C1 segment of cervical spinal cord (tissue), 14 donors: ENCODE measurements around the gene LLGL2.
A peak's percentile ranks its signal among the peaks of the same experiment; 100 is the strongest.
"Not testable (repeated sequence)": the region's sequence is repeated elsewhere in the genome, so short reads cannot be mapped to it uniquely, and the experiment has no call there.

ENCODE experiments used
- DNase-seq, 14 donors: peaks; one replicate each; lab custom pipeline; 2025; lab: John Stamatoyannopoulos, UW

The LLGL2 gene

DNA sequence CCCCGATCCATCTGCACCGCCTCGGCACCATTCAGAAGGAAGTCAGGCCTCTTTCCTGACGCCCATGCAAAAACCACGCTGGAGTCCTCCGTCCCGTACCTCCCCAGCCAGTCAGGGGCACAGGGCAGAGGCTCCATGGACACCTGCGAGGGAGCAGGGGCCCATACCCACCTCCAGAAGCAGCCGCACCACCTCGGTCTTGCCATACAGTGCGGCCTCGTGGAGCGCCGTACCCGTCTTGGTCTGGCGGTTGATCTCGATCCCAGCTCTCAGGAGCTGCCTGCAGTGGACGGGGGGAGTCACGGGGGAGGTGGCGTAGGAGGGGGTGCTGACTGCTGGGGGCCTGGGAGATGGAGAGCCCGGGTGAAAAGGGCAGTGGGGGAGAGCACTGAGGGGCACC is 19.4 kb upstream of the LLGL2 start:
- no peak for DNase-seq

DNA sequence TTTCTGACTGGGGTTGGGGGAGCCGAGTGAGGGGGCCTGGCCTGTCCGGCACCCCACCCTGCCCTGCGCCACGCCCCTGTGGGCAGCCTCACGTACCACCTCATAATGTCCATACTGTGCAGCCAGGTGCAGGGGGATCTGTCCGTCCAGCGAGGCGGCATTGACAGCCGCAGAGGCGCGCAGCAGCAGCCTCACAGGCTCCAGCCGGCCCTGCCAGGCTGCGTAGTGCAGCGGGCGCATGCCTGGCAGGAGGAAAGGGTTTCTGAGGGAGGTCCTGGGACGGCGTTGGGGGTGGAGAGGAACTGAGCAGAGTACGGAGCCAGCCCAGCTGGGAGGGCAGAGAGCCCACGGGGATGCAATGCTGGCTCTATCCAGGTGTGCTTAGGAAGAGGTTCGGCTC is 18.6 kb upstream of the LLGL2 start:
- peak in 1 of 14 donors; percentile 38 for DNase-seq

DNA sequence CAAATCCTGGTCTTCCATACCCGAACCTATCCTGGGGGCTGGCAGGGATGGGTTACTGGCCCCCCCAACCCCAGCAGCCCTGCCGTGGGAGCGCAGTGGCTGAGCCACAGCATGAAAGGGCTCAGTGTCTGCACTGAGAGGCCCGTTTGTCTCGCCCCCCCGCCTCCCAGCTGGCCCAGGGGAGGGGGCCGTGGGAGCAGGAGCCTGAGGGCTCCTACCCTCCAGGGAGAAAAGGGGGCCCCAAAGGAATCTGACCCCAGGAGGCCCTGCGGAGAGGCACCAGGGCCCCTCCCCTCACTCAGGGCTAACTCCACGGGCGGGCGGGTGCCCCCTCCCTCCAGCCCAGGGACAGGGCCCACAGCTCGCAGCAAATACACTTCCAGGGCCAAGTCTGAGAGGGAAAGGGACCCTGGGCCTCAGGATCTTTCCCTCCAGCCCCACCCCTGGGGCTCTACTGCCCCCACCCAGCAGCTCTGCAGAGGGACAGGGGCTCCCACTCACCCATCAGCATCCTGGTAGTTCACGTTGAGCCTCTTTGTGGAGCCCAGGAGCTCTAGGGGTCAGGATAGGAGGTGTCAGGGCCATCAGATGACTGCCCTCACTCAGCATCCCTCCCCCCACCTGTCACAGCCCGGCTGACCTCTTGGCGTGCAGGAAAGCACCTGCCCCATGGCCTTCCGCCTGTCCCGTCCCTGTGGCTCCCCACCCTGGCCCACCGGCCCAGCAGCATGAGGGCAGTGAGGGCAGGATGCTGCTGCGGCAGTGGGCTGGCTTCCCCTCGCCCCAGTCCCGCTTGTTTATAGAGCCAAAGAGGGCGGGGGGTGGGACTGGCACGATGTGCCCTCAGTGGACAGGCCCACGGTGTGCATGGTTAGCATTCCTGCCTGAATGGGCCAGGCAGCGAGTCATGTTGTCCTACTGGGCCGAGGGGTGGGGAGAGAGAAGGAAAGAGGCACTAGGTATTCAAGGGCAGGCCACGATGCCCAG is 17.5 kb upstream of the LLGL2 start:
- peak in 12 of 14 donors; percentile 33 to 86 (median 66) for DNase-seq

DNA sequence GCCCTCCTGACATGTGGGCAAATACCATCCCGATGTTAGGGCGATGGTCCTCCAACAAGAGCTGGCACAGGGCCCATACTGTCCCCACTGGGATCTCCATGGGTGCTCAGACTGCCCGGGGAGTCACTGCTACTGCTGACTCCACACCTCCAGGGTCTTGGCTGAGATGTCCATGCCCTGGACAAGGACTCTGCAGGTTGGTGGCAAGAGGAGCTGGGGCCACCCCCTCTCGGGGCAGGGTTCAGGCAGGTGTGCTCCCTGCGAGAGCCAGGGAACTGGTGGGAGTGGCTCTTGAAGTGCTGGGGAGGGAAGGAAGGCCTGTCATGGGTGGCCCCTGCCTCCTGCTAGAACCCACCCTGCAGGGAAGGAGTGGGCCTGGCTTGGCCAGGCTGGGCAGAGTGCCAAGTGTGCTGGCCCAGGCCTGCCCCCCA is 16.6 kb upstream of the LLGL2 start:
- peak in 1 of 14 donors; percentile 28 for DNase-seq

DNA sequence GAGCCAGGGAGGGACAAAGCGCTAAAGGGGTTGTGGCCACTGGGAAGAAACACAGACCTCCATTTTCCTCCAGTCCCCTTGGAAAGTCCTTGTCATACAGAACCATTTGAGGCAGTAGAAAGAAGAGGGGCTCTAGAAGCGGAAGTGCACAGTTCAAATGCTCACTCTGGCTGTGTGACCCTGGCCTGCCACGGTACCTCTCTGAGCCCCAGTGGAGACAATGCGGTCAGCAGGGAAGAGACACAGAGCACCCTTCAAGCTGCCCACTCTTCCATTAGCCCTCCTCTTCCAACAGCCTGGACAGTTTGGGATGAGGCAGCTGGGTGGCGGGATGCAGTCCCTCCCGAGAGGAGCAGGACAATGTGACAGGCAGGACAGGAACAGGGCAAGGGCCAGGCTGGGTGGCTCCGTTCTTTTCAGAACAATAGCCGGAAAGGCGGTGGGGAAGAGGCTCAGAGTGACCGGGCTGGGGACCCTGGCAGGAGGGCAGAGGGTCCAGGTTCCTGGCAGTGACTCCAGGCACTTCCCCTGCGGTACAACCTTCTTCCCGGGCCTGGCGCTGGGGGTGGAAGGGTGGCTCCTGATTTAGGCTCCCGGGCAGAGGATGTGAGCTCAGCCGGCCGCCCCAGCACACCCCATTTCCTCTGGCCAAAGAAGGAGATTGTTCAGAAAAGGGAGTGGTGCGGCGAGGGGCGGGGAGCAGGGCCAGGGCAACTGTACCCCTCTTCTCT is 15.8 kb upstream of the LLGL2 start:
- DNase-seq = peak in 1 of 14 donors; percentile 26

- no peak for DNase-seq
Measured at GRCh38 chr17:75511270-75511609, 14.3 kb upstream of the LLGL2 start.

DNA sequence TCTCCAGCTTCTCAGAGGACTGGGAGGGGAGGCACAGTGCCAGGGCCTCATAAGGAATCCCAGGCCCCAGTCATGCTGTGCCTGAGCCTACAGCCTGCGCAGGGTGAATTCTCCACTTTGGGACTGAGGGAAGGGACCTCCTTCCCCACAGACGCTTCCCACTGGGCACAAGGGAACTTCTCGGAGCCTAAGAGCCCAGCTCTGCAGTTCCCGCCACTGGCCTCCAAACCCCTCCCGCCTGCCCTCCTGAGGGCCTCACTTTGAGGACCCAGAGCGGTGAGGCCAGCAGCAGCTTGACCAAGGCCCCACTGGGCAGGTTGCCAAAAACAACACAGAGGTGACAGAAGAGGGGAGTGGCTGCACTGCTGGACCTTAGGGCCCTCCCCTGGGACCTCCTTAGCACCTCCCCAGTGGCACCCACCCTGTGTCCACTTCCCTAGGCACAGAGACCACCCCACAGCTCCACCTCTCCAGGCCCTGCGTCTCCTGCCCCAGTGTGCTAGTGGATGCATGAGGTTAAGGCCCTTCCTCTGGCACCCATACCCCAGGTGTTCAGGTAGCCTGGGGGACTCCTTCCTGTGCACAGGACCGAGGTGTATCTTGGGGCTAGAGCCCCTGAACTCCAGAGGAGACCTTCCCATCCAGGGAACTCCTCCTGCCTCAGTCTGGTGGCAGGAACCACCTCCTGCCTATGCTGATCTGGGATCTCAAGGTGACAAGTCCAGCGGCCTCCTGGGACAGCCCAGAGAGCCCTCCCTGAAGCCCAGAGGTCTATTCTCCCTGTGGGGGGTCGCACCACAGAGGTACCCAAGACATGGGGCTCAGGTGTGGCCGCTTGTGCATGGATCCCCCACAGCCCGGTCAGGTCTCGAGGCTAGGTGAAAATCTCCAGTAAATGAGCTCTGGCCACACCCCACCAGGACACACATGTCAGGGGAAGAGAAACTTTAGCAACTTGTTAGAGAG is 13.6 kb upstream of the LLGL2 start:
- no peak for DNase-seq

GRCh38 chr17:75512926-75513640 is 12.4 kb upstream of the LLGL2 start:
- DNase-seq = no peak

- DNase-seq = no peak
Measured at GRCh38 chr17:75513641-75514000, 11.9 kb upstream of the LLGL2 start.

- peak in 3 of 14 donors; percentile 11 to 68 (median 44) for DNase-seq
Measured at GRCh38 chr17:75514299-75514918, 11.1 kb upstream of the LLGL2 start.

GRCh38 chr17:75514919-75515495 is 10.5 kb upstream of the LLGL2 start:
- DNase-seq = peak in 2 of 14 donors; percentile 51 to 66

GRCh38 chr17:75515496-75516254 is 9.8 kb upstream of the LLGL2 start, which contains the start of gene CASKIN2:
Gene CASKIN2, minus strand, starts transcription at chr17:75515537. Its CDS starts 1,733 bp downstream, at chr17:75513804.
- peak; percentile 62 to 97 (median 94) for DNase-seq

DNA sequence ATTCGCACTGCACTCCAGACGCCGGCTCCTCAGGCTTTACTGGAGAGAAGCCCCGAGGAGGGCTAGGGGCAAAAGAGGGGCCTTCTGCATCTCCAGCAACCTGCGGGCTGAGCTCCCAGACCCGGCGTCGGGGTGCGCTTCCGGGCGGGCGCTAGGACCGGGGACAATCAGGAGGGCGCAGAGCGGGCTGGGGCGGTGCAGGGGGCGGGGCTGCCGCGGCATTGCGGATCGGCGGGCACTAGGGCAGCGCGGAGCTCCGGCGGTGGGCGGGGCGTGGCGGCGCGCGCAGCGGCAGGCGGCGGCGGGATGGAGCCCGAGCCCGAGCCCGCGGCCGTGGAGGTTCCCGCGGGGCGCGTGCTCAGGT is 9.3 kb upstream of the LLGL2 start, which contains the start of gene TSEN54:
Gene TSEN54 (plus strand): TSS at position 274 of the 364 bp plus-strand sequence. CDS start 33 bp downstream, at position 307.
- peak; percentile 29 to 95 (median 88) for DNase-seq

DNA sequence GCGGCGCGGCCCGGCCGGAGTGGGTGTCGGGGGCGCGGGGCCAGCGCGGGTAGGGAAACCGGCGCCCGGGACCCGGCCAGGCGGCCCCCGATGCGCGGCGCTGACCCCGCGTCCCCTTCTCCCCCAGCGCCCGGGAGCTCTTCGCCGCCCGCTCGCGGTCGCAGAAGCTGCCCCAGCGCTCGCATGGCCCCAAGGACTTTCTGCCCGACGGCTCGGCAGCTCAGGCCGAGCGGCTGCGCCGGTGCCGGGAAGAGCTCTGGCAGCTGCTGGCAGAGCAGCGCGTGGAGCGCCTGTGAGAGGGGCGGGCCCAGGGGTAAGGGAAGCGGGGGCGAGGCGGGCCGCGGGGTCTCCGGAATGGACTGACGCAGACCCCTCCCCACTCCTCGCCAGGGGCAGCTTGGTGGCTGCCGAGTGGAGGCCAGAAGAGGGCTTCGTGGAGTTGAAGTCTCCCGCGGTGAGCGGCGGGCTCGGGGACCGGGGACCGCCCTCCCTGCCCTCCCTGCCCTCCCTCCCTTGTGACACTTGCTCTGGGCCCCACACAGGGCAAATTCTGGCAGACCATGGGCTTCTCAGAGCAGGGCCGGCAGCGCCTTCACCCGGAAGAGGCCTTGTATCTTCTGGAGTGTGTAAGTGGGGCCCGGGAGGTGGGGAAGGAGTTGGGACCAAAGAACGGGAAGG is 8.7 kb upstream of the LLGL2 start:
- DNase-seq = peak in 3 of 14 donors; percentile 32 to 59 (median 45)

DNA sequence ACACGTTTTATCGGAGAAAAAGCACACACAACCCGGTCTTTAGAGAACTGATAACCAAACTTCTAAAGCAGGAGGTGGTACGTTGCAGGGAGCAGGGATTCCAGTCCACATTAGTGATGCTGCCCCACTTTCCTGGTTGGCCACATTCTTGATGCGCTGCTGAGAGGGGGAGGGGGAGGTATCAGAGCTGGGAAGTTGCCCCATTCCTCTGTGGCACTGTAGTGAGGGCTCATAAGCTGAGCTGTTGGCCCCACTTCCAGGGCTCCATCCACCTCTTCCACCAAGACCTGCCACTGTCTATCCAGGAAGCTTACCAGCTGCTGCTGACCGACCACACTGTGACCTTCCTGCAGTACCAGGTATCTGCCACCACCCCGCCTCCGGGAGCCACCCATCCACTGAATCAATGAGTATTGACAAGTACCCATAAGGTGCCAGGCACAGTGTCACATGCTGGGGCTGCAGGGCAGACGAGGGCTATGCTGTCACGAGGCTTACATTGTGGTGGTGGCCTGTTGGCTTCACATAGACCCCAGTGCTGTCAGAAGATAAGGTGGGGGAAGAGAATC is 8.1 kb upstream of the LLGL2 start:
- DNase-seq = no peak

- no peak for DNase-seq
Measured at GRCh38 chr17:75518201-75518600, 7.3 kb upstream of the LLGL2 start.

GRCh38 chr17:75518983-75519537 is 6.4 kb upstream of the LLGL2 start:
- no peak for DNase-seq

GRCh38 chr17:75520413-75520812 is 5.1 kb upstream of the LLGL2 start:
- not testable (repeated sequence) for DNase-seq
